ENCODE results near the gene DLG2. TPM values are rescaled to one million over a fixed set of nuclear protein-coding genes. Genes with fewer than 3 reads are reported as not detected.

DLG2 gene
- total and polyA plus RNA-seq, 9 of the 15 experiments (the other 6 are each of a cell fraction or from before 2014, with no cell fraction given): 0.52 to 1.6 (median 0.95) TPM

GRCh38 chr11:85647604-85648299 lies 20.6 kb upstream of the DLG2 start, which contains the start of gene TMEM126A (continued):
- TF ChIP-seq ATF3 (IDR thresholded peaks at IDR 0.05) (no peak), ATF3 (CRISPR knock-in tag; conservative IDR thresholded peaks at IDR 0.05) (no peak), ZNF274 (IDR thresholded peaks at IDR 0.05; ENCODE audit: borderline replicate concordance, low read depth, low read length) (no peak), HMGXB4 (CRISPR knock-in tag; IDR thresholded peaks at IDR 0.05) (peak; percentile 78; the same call in 1 of the 2 replicates), PHB2 (IDR thresholded peaks at IDR 0.05; ENCODE audit: low read depth) (no peak), ATF6 (CRISPR knock-in tag; IDR thresholded peaks at IDR 0.05) (0 out of 2 replicates have a peak, but pooled peaks have one; percentile 53), LCOR (CRISPR knock-in tag; IDR thresholded peaks at IDR 0.05) (no peak; the same call in 1 of the 2 replicates), RNF219 (CRISPR knock-in tag; IDR thresholded peaks at IDR 0.05) (no peak), ZMIZ1 (IDR thresholded peaks at IDR 0.05; ENCODE audit: low read depth in 2 of 2, low read length in 2 of 2) (no peak), FOXJ3 (CRISPR knock-in tag; IDR thresholded peaks at IDR 0.05) (no peak), SRF (CRISPR knock-in tag; IDR thresholded peaks at IDR 0.05) (peak in 1 of 2 experiments; percentile 83; a peak in 2 of 4 replicates), ZNF24 (IDR thresholded peaks at IDR 0.05) (no peak), ZNF232 (CRISPR knock-in tag; IDR thresholded peaks at IDR 0.05) (no peak), HNRNPH1 (optimal IDR thresholded peaks at IDR 0.05; ENCODE audit: low read depth, low read length) (no peak), ADNP (tag; IDR thresholded peaks at IDR 0.05) (no peak), SMC3 (conservative IDR thresholded peaks at IDR 0.05; ENCODE audit: insufficient read depth, low read depth, low read length) (no peak), SP1 (CRISPR knock-in tag; IDR thresholded peaks at IDR 0.05) (peak; percentile 86)

All from K562 (cell line).